NCI-H128 (cell line): Measurements from ENCODE around the gene GNGT1.

Experiments
- DNase-seq: peaks from one replicate; lab custom pipeline; 2025; ENCODE audit not compliant: unreplicated experiment; lab: John Stamatoyannopoulos, UW

GNGT1 gene

GRCh38 chr7:93906267-93906666, at the start of gene GNGT1:
GNGT1 (plus strand) TSS chr7:93906567; CDS start chr7:93906747, 180 bp downstream.
- DNase-seq: no peak

DNA sequence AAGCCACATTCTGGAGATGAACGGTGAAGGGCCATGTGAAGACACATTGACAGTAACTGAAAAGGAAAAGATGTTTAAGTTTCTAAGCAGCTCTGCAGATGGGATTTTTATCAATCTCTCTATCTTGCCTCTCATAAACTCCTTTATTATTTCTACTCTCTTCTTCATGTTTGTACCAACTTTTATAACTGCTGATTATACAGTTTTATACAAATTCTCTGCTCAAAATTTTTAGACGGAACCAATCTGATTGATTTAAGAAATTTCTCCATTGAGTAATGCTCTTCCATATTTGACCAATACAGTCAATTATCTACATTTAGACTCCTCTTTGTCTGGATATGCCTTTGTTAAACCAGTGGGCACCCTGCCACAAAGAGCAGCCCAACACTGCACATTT, 47.5 kb upstream of the GNGT1 start:
- DNase-seq: no peak

DNA sequence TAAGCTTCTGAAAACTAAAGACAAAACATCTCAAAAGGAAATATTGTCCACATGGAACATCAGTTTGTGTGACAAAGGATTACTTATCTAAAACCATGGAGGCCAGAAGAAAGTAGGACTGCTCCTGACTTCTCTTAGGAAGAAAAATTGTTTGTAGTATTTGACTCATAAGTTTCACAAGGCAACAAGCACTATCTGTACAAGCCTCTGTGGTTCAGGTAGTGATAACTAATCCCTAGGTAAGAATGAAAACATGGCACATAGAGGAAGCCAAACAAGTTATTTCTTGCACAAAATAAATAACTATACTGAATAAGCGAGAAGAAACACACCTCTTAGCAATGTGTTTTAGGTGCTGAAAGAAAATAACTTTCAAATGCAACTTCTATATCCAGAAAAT, 46.1 kb upstream of the GNGT1 start:
- DNase-seq: no peak

GRCh38 chr7:93861325-93861949, 44.9 kb upstream of the GNGT1 start:
- no peak for DNase-seq

DNA sequence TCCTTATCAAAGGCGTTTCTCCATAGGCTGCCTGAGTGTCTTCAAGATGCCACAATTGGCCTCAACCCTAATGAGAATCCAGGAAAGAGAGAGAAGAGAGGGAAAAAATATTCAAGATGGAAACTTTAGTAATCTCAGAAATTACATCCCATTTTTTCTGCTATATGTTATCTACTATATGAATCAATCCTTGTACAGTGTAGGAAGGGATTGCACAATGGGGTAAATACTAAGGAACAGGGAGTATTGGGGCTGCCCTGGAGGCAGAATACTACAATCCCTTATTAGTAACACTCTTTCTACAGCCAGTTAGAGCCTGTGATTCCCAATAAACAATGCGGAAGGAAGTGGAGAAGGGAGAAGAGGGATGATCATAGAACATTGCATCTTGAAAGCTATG, 43.7 kb upstream of the GNGT1 start:
- DNase-seq: no peak

DNA sequence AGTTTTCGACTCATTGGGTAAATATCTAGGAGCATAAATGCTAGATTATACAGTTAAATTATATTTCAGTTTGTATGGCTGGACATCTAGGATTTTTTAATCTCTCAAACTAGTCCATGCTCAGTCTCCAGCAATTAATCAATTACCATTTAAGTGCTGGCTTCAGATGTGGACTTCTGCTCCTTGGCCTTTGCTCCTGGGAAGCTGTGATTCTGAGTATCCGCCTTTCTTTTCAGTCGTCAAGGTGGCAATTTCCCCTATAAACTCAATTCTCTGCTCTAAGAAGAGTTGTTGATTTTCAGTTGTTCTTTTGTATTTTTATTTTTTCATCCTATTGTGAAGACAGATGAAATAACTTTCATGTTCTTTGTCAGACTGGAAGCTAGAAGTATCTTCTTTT, 39.5 kb upstream of the GNGT1 start:
- DNase-seq: no peak

DNA sequence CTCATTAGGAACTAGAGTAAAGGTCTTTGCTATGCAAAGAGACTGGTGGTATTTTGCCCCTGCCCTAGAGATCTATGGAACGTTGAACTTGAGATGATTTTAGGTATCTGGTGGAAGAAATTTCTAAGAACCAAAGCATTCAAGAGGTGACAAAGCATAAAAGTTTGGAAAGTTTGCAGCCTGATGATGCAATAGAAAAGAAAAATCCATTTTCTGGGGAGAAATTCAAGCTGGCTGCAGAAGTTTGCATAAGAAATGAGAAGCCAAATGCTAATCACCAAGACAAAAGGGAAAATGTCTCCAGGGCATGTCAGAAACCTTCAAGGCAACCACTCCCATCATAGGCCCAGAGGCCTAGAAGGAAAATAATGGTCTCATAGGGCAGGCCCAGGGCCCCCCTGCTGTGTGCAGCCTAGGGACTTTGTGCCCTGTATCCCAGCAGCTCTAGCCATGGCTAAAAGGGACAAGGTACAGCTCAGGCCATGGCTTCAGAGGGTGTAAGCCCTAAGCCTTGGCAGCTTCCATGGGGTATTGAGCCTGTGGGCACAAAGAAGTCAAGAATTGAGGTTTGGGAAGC, 32.3 kb upstream of the GNGT1 start:
- no peak for DNase-seq

DNA sequence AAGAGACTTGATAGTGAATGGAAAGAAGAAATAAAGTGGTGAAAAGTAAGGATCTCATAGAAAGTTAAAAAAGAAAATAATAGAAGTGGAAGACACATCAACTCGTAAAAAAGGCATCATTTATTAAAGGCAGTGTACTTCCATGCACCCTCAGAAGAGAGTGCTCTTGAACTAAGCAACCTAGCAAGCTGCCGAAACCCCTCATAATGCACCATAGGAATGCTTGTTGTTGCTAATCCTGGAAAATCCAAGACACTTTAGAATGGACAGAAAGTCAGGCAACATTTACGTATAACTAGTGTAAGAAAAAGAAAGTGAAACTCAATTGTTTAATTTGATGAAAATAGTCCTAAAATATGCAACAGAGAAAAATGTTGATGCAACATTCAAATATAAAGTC, 28.6 kb upstream of the GNGT1 start:
- DNase-seq: no peak

DNA sequence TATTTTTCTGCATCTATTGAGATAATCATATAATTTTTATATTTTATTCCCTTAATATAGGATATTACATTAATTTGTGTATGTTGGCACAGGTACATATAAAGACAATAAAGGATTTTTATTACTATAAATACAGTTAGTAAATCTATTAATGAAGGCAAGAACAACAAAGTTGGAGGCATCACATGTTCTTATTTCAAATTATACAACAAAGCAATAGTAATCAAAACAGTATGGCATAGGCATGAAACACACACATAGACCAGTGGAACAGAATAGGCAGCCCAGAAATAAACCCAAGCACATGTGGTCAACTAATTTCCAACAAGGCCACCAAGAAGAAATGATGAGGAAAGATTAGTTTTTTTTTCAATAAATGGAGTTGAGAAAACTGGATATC, 27.0 kb upstream of the GNGT1 start:
- no peak for DNase-seq

- DNase-seq: no peak
These were observed 23.9 kb upstream of the GNGT1 start for GRCh38 chr7:93882468-93882867.

DNA sequence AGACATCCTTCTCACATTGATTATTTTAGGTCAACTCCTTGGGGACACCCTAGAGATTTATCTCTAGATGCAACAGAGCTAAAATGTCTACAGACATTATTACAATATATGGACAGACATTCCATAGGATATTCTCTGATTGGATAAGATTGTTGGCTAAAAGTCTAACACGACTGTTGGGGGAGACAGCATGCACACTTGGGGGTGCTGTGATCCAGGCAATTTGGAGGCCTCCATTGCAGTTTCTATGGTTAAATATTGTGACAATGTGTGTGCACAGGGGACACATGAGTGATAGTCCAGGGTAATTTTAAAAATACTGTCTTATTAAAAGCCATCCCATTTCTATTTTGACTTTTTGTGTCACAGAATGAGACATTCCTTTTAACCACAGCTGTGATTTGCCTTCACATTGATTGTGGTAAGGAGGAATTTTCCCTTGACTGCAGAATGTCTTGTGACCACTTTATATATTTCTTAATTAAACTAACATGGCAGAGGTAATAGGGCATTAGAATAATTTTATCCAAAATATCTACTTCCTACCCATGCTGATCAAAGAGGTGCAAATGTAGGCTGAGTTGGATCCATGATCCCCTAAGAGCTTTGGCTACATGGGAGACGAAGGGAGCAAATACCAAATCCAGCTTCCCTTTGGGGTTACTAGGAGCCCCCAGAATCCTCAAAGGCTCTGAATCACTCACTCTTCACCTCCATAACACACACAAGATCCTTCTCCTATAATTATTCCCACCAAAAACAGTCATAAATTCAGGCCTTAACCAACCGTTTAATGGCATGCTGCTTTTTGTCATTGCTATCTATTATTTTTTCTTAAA, 23.1 kb upstream of the GNGT1 start:
- DNase-seq: no peak

DNA sequence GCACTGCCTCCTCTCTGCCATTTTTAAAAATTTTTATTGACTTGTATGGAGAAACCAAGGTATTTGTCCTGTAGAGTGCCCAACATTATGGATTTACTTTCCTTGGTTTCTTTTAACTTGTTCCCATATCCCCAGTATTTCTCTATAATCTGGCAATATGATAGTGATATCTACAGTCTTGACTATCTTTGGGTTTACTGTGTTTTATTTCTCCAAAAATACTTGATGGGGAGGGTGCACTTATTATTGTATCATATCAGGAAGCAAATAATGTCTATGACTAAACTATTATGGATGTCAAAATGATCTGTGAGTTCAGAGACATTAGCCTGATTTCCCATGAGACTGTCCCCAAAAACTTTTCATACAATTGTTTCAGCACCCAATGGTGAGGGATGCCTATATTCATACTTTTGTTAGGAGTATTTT, 22.4 kb upstream of the GNGT1 start:
- no peak for DNase-seq

DNA sequence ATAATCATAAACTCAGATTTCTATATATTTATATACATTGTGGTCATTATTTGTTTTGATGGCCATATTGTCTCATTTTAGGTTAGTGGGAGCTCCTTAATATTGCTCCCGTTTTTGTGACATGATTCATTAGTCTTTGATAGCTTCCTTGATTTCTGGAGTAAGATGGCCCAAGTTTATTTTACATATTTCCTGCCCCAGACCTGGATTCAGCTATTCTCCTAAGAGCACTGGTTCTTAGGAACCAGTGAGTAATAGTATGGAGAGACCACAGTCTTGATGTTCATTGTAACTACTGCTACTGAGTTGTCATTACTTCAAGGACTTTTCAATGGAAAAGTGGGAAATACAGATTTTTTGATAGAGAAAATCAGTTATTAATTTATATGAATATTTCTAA, 21.8 kb upstream of the GNGT1 start:
- DNase-seq: no peak

DNA sequence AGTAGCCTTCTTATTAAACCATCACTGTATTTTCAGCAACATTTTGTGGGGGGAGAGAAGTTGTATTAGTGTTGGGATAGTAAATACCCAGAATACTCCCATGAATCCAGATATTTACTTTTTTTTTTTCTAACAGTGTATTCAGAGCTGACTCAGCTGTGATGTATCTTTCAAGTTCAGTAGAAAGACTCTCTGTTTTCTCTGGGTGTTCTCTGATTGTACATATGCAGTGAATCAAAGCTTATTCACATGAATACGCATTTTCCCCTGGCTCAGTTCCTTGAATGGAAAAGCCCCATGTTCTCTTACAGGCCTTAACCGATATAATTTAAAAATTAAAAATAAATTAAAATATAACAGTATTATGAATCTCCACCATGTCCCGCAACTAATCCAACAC, 17.1 kb upstream of the GNGT1 start:
- DNase-seq: no peak

- DNase-seq: no peak
These were observed 16.3 kb upstream of the GNGT1 start for GRCh38 chr7:93890041-93890463.

DNA sequence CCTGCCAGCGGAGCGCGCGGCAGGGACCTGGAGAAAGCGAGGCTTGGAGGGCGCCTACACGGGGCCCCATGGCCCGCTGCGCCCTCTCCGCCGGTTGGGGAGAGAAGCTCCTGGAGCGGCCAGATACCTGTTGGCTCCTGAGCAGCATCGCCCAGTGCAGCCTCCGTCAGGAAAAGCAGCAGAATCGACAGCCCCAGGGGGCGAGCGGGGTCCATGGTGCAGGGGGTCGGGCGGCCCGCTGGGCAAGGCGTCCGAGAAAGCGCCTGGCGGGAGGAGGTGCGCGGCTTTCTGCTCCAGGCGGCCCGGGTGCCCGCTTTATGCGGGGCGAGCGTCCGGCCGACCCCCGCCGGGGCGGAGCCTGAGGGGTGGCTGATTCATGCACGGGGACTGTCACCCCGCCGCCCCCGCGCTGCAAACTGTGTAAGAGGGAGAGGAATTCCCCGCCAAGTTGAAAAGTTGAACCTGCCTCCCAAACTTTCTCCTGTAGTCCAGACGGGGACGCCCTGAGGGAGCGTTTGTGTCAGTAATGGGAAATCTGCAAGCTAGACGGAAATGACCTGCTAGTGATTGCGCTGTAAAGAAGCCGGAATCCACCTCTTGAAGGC, 15.8 kb upstream of the GNGT1 start, which contains the start of gene TFPI2:
Gene TFPI2, minus strand, starts transcription at position 290 of the 605 bp plus-strand sequence. Its CDS starts 75 bp downstream, at position 215.
- DNase-seq: no peak

GRCh38 chr7:93894426-93894825, 11.9 kb upstream of the GNGT1 start:
- no peak for DNase-seq

- DNase-seq: no peak
These were observed 11.3 kb upstream of the GNGT1 start for GRCh38 chr7:93894966-93895640.

GRCh38 chr7:93895859-93896600, 10.3 kb upstream of the GNGT1 start:
- no peak for DNase-seq

- DNase-seq: no peak
These were observed 8.7 kb upstream of the GNGT1 start for GRCh38 chr7:93897680-93898079.
